Keratinocyte (primary cell): ENCODE data around the gene DENND1A. TPM values are rescaled to one million over a fixed set of nuclear protein-coding genes. Genes with fewer than 3 reads are reported as not detected.

Experiments
- DNase-seq: peaks from one replicate; pipeline ENCODE4 v3.0.0-alpha.2; 2011; ENCODE audit warnings: low read depth, missing footprints, low spot score
- FAIRE-seq: peaks from 2 replicates; lab custom pipeline; 2011; peaks lifted over from hg19 to GRCh38; lab: Jason Lieb, UNC
- H2AFZ ChIP-seq: 2 replicates; pipeline ENCODE4 v1.6.0; 2012; ENCODE audit warnings: low read length, control low read depth, inconsistent platforms; ENCODE audit not compliant: control insufficient read depth
- H3K27ac ChIP-seq: 2 replicates; pipeline ENCODE4 v1.5.1; 2011; ENCODE audit warnings: low read length; ENCODE audit not compliant: control insufficient read depth, insufficient read depth
- H3K27me3 ChIP-seq: 3 replicates; pipeline ENCODE4 v1.6.0; 2011; ENCODE audit warnings: low read length; ENCODE audit not compliant: control insufficient read depth, insufficient read depth; ENCODE audit errors: extremely low read depth
- H3K36me3 ChIP-seq, 2 experiments: 2 replicates in 1 of 2; 3 replicates in 1 of 2; pipeline ENCODE4 v1.5.1; 2011; ENCODE audit warnings: low read length in 2 of 2, mild to moderate bottlenecking in 1 of 2; ENCODE audit not compliant: control insufficient read depth in 2 of 2, insufficient read depth in 2 of 2; ENCODE audit errors: extremely low read depth in 1 of 2
- H3K4me1 ChIP-seq: 3 replicates; pipeline ENCODE4 v1.5.1; 2011; ENCODE audit warnings: low read length; ENCODE audit not compliant: control insufficient read depth, insufficient read depth; ENCODE audit errors: extremely low read depth
- H3K4me2 ChIP-seq: 3 replicates; pipeline ENCODE4 v1.6.0; 2011; ENCODE audit warnings: low read depth, low read length; ENCODE audit not compliant: control insufficient read depth, insufficient read depth; ENCODE audit errors: extremely low read depth
- H3K4me3 ChIP-seq, 3 experiments: fragments of 200-600 bp in 1 of 3; sonication (generic) in 1 of 3; 2 replicates in 2 of 3; 3 replicates in 1 of 3; pipeline ENCODE4 v1.5.1; 2011 to 2016; ENCODE audit warnings: low read length in 3 of 3, mild to moderate bottlenecking in 3 of 3, control low read depth in 2 of 3, inconsistent platforms in 1 of 3, low read depth in 1 of 3, mixed read lengths in 1 of 3, mixed run types in 1 of 3, moderate library complexity in 1 of 3; ENCODE audit not compliant: control insufficient read depth in 2 of 3, insufficient read depth in 2 of 3; ENCODE audit errors: extremely low read depth in 1 of 3
- H3K79me2 ChIP-seq: 2 replicates; pipeline ENCODE4 v1.6.0; 2012; ENCODE audit warnings: low read length; ENCODE audit not compliant: control insufficient read depth, insufficient read depth
- H3K9ac ChIP-seq: 3 replicates; pipeline ENCODE4 v1.6.0; 2011; ENCODE audit warnings: low read length; ENCODE audit not compliant: control insufficient read depth, insufficient read depth; ENCODE audit errors: extremely low read depth
- H3K9me1 ChIP-seq: 3 replicates; pipeline ENCODE4 v1.6.0; 2011; ENCODE audit warnings: low read length; ENCODE audit not compliant: control insufficient read depth, insufficient read depth; ENCODE audit errors: extremely low read depth
- H3K9me3 ChIP-seq: 2 replicates; pipeline ENCODE4 v1.5.1; 2012; ENCODE audit warnings: low read depth, low read length; ENCODE audit not compliant: control insufficient read depth
- H4K20me1 ChIP-seq: 3 replicates; pipeline ENCODE4 v1.6.0; 2011; ENCODE audit warnings: low read length; ENCODE audit not compliant: control insufficient read depth, insufficient read depth; ENCODE audit errors: extremely low read depth
- CTCF ChIP-seq, 3 experiments: IDR thresholded peaks in 1 of 3; conservative IDR thresholded peaks in 1 of 3; optimal IDR thresholded peaks in 1 of 3; 2 replicates in 2 of 3; 3 replicates in 1 of 3; pipeline versions ENCODE3 to v1.5.1; 2011; ENCODE audit warnings: low read length in 3 of 3, mild to moderate bottlenecking in 3 of 3, moderate library complexity in 2 of 3, control low read depth in 1 of 3, inconsistent platforms in 1 of 3; ENCODE audit not compliant: insufficient read depth in 2 of 3; ENCODE audit errors: extremely low read depth in 1 of 3
- EZH2 ChIP-seq: IDR thresholded peaks from one replicate; pipeline ENCODE4 v1.6.1; 2012; ENCODE audit warnings: inconsistent platforms, mild to moderate bottlenecking, low read length, moderate library complexity
- dilution Hi-C: fragments of 300-500 bp; cut with MboI; formaldehyde crosslinking; loops from one replicate; pipeline ENCODE4 v1.7.0; 2020; ENCODE audit warnings: low sequenced_read_pairs; ENCODE audit not compliant: extremely low pct_ligation_motif_present
- polyA plus RNA-seq, 5 experiments: library from polyadenylated mRNA; depleted of rRNA in 3 of 5; stranded (reverse) in 3 of 5; stranded (forward) in 1 of 5; unstranded in 1 of 5; fragments of >200 nt; gene quantifications; 1 replicate in 1 of 5; 2 replicates in 3 of 5; 3 replicates in 1 of 5; pipeline versions ENCODE4 v1.2.1 to v1.2.3, GENCODE V29; 2011 to 2012; ENCODE audit warnings: missing spikeins in 2 of 5, low read depth in 1 of 5, low replicate concordance in 1 of 5

Gene DENND1A
- polyA plus RNA-seq, 1 donor (not counting 4 experiments of a cell fraction or from before 2014, with no cell fraction given) = 13.0 TPM

- H3K27ac ChIP-seq = no peak overlapping the region
- DNase-seq = peak; percentile 19
- H2AFZ ChIP-seq = no peak overlapping the region
- no peaks in the 10 kb centered on the region for H3K9me1 ChIP-seq
- H3K79me2 ChIP-seq = peaks cover 4% of the 10 kb centered on the region
- no peak overlapping the region for H3K9ac ChIP-seq
- no peak overlapping the region for H3K4me2 ChIP-seq
- H3K9me3 ChIP-seq = no peaks in the 10 kb centered on the region
- H3K27me3 ChIP-seq = peaks cover 5% of the 10 kb centered on the region
- H3K36me3 ChIP-seq = no peaks in the 10 kb centered on the region
- no peaks in the 10 kb centered on the region for H4K20me1 ChIP-seq
- no peak overlapping the region for H3K4me3 ChIP-seq
- dilution Hi-C loops = no loop called here
- FAIRE-seq = no peak
- peaks cover 8% of the 10 kb centered on the region for H3K4me1 ChIP-seq
- TF ChIP-seq EZH2 (no peak), CTCF (optimal IDR thresholded peaks at IDR 0.05 in 1 of 3, IDR thresholded peaks at IDR 0.05 in 1 of 3, conservative IDR thresholded peaks at IDR 0.05 in 1 of 3; ENCODE audit: extremely low read depth in 1 of 3, insufficient read depth in 2 of 3, low read length in 3 of 3) (no peak)
These were observed 3.7 kb upstream of the DENND1A start for GRCh38 chr9:123933440-123934212.

- peak; percentile 23 for FAIRE-seq
- no peaks in the 10 kb centered on the region for H3K9me3 ChIP-seq
- dilution Hi-C loops = no loop called here
- H3K79me2 ChIP-seq = peaks cover 17% of the 10 kb centered on the region
- H3K27ac ChIP-seq = peak overlapping the region; percentile 18
- H3K9ac ChIP-seq = peak overlapping the region; percentile 66
- TF ChIP-seq CTCF (optimal IDR thresholded peaks at IDR 0.05 in 1 of 3, IDR thresholded peaks at IDR 0.05 in 1 of 3, conservative IDR thresholded peaks at IDR 0.05 in 1 of 3; ENCODE audit: extremely low read depth in 1 of 3, insufficient read depth in 2 of 3, low read length in 3 of 3) (no peak), EZH2 (no peak)
- peak overlapping the region; percentile 76 for H3K4me2 ChIP-seq
- peak overlapping the region; percentile 68 to 76 (median 74) for H3K4me3 ChIP-seq
- H3K36me3 ChIP-seq = no peaks in the 10 kb centered on the region
- H4K20me1 ChIP-seq = peaks cover 4% of the 10 kb centered on the region
- DNase-seq = no peak
- peaks cover under 1% of the 10 kb centered on the region for H3K27me3 ChIP-seq
- H3K9me1 ChIP-seq = no peaks in the 10 kb centered on the region
- peaks cover 20% of the 10 kb centered on the region for H3K4me1 ChIP-seq
- peak overlapping the region; percentile 38 for H2AFZ ChIP-seq
These were observed 603 bp downstream of the DENND1A start for GRCh38 chr9:123929177-123929869.
